Measurements from ENCODE around the gene C11orf68.

The C11orf68 gene

DNA sequence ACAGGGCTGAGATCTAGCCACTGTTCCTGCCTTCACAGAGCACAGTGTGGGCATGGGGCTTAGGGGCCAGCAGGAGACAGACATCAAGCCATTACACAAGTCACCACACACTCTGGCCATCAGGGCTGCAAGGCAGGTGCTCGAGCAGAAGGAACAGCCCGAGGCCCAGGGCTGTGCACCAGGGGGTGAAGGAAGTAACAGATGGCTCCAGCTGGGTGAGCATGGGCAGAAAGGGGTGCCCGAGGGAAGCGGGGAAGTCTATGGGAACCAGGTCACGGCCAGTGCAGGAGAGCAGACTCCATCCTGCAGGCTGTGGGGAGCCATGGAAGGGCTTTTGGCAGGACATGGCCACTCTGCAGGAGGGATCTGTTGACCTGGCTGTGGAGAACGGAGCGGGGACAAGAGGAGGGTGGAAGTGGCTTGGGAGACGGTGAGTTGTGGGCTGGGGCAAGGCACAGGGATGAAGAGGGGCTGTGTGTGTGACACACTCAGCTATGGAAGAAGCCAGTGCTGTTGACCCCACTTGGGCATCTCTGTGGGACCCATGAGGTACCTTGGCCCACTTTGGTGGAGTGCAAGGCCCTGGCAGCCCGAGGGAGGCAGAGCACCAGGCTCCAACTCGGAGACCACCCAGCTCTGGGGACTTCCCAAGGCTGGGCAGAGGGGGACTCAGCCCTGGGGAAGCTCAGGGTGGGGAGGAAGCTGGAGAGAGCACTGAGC, 3.6 kb downstream of the C11orf68 start:
- DNase-seq (ENCODE audit: low read depth in 3 of 3) = no peak

DNA sequence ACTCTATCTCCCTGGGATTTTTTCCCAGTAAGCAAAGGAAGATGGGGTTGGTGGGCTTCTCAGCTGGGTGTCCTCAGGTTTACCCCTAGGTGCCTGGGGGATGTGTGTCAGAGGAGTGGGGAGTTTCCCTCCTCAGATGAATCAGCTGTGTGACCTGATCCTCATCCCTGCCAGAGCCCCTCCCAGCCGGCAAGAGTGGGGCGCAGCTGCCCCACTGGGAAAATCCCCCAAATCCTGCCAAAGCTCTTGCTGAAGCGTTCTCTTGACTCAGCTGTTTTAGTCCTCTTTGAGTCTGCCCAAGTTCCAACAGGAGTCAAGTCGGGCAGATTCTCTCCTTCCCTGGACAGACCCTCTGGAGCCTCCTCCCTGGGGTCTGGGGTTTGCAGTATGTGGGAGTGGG, 6.0 kb downstream of the C11orf68 start:
- no peak for DNase-seq (ENCODE audit: low read depth in 3 of 3)

DNA sequence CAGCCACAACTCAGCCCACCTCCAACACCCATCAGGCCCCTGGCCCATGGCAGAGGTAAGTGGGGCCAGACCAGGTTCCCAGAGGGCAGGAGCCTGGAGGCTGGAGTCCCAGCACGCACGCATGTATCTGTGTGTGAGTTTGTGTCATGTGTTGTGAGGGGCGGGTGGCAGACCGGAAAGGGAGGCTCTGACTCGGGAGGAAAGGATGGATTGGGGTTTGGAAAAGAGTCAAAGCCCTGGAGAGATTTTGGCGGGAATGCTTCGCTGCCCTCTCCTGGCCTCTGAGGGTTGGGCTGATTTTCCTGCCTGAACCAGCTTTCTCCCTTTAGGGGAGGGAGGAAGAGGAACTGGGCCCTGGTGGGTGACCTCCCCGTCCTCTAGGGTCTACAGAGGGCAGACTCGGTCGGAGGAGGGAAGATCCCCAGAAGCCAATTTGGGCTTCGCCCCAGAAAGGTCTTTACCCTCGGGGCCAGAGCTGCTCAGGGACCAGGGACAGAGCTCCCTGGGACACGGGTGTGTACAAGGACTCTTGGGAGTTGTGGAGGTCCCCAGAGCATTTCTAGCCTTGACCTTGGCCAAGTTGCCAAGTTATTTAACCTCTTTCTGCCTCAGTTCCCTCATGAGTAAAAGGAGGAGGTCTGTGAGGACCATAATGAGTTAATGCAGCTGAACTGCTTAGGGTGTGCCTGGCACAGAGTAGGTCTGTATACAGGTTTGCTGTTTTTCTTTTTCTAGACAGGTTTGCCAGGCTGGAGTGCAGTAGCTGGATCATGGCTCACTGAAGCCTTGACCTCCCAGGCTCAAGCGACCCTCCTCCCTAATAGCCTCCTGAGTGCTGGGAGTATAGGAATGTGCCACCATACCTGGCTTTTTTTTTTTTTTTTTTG, 6.9 kb downstream of the C11orf68 start:
- no peak for DNase-seq (ENCODE audit: low read depth in 3 of 3)

DNA sequence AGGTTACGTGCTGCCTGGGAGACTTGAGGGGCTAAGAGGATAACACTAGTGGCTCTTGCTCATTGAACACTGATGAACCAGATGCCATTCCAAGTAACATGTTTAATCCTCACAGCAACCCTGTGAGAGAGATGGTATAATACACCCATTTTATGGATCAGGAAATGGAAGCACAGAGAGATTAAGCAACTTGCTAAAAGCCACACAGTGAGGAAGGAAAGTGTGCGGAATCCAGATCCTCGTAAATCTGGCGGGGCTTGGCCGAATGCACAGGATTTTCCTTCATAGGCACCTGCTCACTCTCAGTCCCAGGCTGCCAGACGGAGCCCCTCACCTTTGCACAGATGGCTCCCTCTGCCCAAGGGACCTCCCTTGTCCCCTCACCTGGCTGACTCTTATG, 11.0 kb downstream of the C11orf68 start:
- DNase-seq (ENCODE audit: low read depth in 3 of 3) = no peak

DNA sequence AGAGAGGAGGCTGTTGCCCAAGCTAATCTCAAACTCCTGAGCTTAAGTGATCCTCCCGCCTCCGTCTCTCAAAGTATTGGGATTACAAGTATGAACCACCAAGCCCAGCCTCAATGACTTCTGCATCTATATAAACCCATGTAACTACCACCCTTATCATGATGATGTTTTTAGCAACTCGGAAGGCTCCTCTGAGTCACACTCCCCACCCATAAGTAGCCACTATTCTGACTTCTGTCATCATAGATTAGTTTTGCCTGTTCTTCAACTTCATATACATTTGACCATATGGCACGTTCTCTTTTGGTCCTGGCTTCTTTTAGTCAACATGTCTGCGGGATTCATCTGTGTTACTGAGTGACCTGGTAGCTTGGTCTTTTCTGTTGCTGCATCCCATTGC, 12.3 kb downstream of the C11orf68 start:
- no peak for DNase-seq (ENCODE audit: low read depth in 3 of 3)

- no peak for DNase-seq (ENCODE audit: low read depth in 3 of 3)
These were observed 15.1 kb downstream of the C11orf68 start for GRCh38 chr11:65903715-65904114.

DNA sequence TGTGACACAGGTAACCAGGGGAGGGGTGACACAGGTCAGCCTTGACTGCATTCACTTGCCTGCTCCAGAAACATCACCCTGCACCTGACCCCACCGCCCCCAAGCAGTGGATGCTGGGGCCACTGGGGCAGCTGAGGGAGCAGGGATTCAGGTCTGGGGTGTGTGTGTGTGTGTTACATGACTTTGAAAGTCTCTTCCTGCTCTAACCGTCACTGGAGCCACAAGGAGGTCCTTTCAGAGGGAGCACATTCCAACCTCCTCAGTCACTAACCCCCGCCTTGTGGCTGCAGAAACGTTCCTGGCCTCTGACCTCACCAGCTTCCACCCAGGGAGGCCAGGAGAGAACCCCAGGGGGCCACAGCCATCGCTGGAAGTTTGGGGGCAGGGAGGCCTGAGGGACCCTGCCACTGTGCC, 15.8 kb downstream of the C11orf68 start:
- no peak for DNase-seq (ENCODE audit: low read depth in 3 of 3)

DNA sequence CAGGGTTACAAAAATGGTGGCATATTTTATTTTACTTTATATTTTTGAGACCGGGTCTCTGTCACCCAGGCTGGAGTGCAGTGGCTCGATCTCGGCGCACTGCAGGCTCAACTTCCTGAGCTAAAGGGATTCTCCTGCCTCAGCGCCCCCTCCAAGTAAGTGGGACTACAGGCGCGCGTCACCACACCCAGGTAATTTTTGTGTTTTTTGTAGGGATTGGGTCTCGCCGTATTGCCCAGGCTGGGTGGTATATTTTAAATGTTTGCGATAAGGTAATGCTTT, 18.0 kb downstream of the C11orf68 start:
- DNase-seq (ENCODE audit: low read depth in 3 of 3) = no peak

- DNase-seq (ENCODE audit: low read depth in 3 of 3) = peak; percentile 87 to 97 (median 90)
These were observed 18.6 kb downstream of the C11orf68 start, which contains the start of gene FOSL1 for GRCh38 chr11:65900125-65900898. Gene FOSL1, minus strand, starts transcription at chr11:65900388. Its CDS starts 49 bp downstream, at chr11:65900339.

- peak; percentile 42 to 81 (median 57) for DNase-seq (ENCODE audit: low read depth in 3 of 3)
These were observed 19.3 kb downstream of the C11orf68 start for GRCh38 chr11:65899356-65900124.

GRCh38 chr11:65898656-65899355, 20.1 kb downstream of the C11orf68 start:
- DNase-seq (ENCODE audit: low read depth in 3 of 3) = no peak

GRCh38 chr11:65897020-65897471, 21.8 kb downstream of the C11orf68 start:
- DNase-seq (ENCODE audit: low read depth in 3 of 3) = no peak

GRCh38 chr11:65896034-65896999, 22.5 kb downstream of the C11orf68 start:
- DNase-seq (ENCODE audit: low read depth in 3 of 3) = no peak

DNA sequence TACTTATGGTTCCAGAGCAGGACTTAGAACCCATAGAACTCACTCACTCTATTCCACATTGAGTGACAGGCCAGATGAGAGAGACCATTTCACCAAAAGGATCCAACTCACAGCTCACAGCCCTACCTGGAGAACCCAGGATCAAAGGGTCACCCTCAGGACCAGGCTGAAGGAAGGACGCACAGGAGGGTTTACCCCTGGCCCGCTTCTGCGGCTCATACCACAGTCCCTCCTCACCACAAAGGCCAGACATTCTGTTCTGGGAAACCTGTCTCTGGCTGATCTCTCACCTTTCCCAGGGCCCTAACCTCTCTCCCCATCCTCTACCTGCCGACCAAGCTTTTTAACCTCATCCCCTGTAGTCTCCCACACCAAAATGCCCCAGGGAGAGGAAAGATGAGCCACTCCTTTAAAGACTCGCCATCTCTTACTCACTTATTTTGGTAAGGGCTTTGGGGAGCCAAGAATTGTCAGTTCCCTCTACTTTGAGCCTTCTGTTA, 23.3 kb downstream of the C11orf68 start:
- DNase-seq (ENCODE audit: low read depth in 3 of 3) = no peak

DNA sequence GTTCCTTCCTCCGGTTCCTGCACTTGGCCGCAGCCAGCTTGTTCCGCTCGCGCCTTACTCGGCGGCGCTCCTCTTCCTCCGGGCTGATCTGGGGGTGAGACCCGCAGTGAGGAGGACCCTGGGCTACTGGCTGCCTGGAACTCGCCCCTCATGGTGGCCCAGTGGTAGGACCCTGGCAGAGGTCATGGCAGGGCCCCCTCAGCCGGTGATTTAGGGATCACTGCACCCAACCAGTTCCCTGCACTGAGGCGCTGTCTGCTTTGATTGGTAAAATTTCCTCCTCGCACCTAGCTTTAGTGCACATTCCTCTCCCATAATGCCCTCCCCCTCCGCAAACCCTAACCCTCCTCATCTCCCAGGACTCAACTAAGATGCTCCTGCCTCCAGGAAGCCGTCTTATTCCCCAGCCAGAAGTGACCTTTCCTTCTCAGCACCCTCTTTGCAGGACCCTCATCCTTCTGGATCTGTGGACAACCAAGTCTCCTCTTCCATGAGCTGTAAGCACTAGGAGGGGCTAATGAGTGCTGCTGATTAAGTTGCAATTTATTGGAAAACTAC, 24.7 kb downstream of the C11orf68 start:
- DNase-seq (ENCODE audit: low read depth in 3 of 3) = no peak

GRCh38 chr11:65892661-65893317, 26.1 kb downstream of the C11orf68 start:
- no peak for DNase-seq (ENCODE audit: low read depth in 3 of 3)

- DNase-seq (ENCODE audit: low read depth in 3 of 3) = peak in 1 of 3 experiments; percentile 45
These were observed 26.7 kb downstream of the C11orf68 start for GRCh38 chr11:65892137-65892540.

Data from stimulated activated CD4-positive, alpha-beta T cell treated with anti-CD3 and anti-CD28 coated beads, TNF-alpha, amount 100 ng/mL, for 24 hours (primary cell).